Ecto neural progenitor cell (in vitro differentiated cells): ENCODE data around the gene KCNMB2.
"Not testable (repeated sequence)": the region's sequence is repeated elsewhere in the genome, so short reads cannot be mapped to it uniquely, and the experiment has no call there.

Experiments
- DNase-seq: peaks from one replicate; pipeline ENCODE4 v3.0.0-alpha.2; 2018; ENCODE audit warnings: low spot score

KCNMB2 gene

DNA sequence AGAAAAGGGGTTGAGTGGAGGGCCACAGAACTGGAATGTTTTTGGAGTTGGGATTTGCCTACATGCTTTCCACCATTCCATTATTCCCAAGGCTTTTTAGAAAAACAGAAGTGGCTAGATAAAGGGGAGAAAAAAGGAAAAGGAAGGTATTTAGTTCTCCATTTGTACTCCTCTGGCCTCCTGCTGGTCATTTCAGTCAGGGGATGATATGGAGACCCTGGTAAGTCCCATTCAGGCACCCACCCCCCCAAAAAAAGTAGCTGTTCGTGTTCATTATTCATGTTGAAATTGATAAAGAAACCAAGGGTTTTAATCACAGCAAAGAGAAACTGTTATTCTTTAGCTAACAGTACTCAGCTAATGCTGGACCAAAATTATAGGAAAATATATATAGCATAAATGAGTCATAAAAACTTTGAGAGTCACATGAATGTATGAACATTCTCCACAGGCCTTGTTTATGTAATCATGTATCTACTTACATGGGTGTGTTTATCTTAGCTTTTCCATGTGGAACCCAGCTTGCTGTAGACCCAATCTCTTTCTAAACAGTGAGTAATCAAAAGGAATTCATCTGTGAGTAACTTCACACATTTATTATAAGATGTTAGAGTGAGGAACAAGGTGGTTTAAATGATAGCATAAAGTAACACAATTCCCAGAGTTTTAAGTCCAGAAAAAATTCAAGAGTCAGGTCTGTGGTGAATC, 167.2 kb downstream of the KCNMB2 start:
- DNase-seq = no peak

DNA sequence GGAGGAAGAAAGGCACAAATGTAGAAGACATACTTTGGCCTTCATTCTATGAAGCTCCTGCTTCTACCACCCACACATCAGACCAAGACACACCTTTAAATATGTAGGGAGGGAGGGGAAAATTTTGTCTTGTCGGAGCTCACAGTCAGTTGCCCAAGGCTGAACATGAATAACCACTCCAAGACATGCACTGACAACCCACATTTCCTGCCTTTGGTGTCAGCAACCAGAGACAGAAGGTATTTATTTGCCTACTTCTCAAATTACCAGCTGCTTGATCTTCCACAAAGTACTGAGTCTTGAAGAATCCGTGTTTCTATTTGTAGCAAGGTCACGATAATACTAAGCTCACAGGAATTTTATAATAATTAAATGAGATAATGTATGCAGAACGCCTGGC, 169.7 kb downstream of the KCNMB2 start:
- no peak for DNase-seq

DNA sequence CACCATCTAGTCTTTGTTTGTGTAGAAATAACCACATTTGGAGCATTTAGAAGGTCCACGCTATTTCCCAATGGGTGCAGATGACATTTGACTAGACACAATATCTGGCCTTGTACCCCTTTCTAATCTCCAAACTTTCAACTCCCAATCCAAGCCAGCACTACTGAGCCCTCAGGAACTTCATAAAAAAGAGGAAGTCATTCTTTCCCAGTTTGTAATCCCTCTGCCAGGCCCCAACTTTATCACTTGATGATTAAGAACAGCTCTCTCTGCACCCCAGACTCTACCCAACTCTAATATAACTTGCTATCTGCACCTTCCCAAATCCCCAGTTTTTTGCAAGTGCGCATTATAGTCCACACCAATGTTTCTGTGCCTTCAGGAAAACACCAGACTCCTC, 170.2 kb downstream of the KCNMB2 start:
- DNase-seq = no peak

DNA sequence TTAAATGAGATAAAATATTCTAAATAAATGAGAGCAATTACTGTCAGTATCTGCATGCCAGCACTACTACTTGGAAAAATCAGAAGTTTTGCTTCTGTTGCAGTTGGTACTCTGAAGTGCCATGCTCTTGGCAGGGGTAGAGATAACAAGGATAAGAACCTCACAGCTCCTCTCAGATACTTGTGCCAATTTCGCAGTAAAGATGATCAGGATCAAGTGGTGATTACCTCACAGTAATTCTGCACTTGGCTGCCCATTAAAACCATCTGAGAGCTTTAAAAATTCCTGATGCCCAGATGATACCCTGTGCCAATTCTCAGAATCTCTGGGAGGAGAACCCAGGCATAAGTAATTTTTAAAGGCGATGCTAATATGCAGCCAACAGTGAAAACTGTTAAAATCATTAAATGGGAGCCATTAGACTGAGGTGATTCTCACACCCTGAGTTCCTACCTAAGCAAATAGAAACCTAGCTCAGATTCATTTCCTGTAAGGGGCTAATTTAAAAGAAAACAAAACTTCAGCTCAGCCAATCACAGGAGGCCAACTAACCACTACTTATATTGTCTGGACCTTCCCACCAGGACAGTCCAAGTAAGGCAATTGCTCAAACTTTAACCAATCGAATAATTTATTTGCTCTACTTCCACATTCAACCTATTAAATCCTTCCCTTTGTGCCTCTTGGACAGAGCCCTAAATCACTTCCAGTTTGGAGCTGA, 171.2 kb downstream of the KCNMB2 start:
- DNase-seq = no peak

DNA sequence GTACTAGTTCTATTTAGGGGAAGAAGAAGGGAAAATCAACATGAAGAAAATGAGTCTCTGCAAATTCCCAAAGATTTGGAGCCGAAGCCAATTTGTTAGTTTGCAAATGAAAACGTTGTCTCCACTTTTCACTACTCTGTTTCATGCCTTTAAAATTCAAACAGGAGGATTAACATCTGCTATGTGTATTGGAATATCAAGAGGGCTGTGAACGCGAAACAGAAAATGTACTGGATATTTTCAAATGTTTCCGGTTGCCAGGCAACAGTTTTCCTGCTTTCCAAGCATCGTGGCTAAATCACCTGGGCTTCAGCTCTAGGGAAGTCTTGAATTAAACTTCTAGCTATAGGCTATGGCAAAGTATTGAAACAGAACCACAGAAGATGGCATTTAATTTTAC, 172.8 kb downstream of the KCNMB2 start:
- no peak for DNase-seq

DNA sequence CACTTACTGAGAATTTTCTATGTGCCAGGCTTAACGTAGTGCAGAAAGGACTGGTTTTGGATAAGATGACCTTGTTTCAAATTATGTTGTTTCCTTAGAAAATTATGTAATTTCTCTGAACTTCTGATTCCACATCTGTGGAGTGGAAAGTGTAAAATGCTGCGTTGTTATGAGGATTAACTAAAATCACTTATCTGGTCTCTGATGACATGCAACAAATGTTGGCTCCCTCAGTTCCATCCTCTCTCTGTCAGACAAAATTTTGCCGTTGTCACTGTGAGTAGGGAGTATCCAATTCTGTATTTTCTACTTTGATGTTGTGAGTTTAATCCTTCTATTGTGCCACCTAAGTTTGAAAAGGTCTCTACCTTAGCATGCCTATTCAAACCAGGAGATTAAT, 175.5 kb downstream of the KCNMB2 start:
- DNase-seq = no peak

DNA sequence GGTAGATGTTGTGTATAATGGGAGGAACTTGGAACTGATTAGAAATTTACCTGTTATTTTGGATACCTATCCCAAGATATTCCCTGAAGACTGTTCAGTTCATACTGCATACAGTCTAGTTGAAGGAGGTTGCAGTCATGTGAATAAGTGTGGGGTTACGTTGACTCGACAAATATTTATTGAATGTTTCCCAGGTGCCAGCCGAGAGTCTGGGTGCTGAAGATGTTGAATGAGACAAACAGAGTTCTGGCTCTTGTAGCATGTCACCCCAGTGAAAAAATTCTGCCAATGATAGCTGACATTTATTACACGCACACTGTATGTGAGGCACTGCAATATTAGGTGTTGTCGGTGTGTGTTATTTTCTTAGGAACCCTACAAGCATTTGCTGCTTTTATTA, 176.0 kb downstream of the KCNMB2 start:
- no peak for DNase-seq

DNA sequence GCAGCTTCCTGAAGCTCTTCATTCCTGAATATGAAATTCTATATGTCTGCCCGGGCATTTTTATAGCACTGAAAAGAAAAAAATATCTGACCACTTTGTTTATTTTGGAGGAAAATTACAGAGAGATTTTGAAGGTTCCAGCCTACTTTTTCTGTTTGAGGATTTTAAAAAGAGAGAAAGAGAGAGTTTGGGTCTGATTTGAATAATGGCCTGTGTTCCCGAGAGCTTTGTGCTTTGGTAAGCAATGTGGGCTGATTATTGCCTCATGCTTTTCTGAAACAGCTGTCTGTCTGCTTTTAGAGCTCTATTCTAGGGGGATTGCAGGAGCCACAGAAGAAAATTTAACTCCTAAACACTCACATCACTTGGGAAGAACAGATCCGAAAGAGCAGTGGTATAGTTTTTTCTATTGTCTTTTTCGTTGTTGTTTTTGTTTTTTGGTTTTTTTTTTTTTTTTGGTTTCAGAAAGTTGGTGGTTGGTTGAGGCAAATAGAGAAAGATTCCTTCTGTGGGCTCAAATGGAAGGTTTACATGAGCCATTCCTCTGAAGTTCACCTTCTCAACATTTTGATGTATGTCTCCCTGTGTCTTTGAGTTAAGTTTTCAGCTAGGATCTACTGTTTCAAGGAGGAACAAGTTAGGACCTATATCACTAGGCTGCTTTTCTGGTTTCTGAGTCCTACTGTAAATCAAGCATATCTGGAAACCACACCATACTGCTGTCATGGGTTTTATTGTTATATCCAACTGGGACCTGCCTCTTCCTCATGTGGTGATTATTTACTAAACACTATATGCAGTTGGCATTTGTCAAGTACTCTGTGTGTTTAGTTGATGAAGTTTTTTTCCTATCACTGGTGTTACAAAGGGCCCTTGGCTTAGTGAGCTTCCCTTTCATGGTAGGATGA, 178.9 kb downstream of the KCNMB2 start:
- no peak for DNase-seq

DNA sequence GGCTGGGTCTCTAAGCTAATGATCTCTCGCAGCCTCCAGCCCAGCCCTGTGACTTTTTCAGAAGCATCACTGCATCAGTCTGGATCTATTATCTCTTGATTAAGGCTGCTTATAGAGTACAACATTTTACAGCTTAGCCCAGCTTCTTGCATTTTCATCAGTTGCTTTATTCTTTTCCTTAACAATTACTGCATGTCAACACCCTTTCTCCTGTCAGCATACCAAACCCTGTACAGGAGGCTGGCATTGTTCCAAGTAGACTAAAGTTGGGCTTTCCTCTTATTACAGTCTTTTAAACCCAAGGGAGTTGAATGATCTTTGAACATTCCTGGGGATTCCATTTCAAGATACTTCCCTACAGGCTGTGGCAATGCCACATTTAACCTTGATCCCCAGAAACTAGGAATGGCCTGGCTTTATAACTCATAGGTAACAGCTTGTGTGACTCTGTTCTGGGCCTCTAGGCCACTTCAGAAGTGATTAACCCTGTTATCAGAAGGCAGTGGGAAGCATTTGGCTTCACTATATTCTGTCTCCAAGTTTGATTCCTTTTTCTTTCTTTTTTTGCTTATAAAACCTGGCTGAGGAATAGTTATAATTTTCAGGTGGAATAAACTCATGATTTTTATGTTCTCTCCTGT, 182.9 kb downstream of the KCNMB2 start:
- DNase-seq = no peak

DNA sequence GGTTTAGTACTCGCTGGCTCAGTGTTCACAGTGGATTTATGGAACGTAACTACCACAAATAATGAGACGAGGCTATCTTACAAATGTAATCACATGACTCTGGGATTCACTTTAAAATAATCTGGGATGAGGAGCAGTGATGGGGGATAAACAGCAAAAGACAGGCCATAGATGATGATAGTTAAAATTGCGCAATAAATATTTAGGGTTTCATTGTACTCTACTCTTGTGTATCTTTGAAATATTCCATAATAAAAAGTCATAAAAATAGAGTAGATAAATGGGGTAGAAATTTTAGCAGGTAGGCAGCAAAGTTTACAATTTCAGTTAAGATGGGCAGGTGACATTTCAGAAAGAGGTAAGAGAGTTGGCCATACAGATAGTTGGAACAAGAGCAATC, 196.6 kb downstream of the KCNMB2 start:
- no peak for DNase-seq

DNA sequence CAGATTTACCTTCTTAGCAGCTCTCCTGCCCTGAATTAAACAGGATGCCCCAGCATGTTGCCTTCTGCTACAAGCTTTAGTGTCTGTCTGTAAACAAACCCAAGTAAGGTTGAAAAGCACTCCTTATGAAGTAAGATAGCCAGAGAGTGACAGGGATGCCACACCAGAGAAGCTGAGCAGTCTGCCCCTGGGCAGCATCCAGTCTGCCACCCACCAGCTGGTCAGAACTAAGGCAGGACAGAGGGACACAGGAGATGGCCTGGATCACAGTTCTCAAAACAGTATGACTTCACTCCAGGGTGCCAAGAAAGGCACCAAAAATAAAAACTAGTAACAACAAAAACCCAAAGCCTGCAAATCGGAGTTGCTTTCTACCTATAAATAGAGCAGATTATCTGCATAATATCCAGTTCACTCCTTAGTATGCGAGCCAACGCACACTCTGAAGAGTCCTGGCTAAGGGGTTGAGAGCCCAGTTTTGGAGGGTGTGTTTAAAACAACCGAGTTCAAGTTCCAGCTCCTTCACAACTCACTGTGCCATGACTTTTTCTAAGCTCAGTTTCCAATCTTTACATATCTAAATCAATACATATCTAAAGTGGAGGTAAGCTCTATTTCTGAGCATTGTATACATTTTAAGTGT, 198.9 kb downstream of the KCNMB2 start:
- no peak for DNase-seq

DNA sequence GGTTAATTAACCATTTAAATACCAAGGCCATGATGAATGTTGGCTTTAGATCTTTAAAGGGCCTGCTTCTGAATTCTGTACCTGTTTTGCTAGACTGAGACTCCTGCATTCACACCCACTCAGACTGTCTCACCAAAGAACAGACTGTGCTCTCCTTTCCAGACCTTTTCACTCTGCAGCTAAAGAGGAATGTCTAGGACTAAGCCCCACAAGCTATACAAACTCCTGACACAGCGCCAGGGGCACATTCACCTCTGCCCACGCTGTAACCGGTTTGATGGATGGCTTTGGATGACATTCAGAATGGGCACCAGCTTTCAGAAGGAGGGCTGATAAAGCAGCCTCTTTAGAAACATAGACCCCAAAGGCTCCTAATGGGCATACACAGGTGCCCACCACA, 200.1 kb downstream of the KCNMB2 start:
- DNase-seq = no peak

DNA sequence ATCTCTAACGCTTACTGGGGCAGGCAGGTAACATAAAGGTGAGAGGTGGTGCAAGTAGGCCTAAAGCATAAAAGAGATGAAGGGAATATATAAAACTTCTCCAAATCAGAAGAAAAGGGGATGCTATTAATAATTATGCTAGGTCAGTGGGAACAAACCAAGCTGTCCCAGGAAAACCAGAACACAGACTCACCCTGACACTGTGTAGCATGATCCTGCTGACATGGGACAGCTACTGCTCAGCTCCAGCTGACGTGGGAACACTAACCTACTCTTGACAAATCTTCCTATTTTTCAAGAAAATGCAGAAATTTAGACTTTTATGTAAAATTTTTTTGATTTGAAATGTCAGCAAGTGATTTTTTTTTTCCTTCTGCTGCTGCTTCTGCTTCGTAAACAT, 203.5 kb downstream of the KCNMB2 start:
- no peak for DNase-seq

DNA sequence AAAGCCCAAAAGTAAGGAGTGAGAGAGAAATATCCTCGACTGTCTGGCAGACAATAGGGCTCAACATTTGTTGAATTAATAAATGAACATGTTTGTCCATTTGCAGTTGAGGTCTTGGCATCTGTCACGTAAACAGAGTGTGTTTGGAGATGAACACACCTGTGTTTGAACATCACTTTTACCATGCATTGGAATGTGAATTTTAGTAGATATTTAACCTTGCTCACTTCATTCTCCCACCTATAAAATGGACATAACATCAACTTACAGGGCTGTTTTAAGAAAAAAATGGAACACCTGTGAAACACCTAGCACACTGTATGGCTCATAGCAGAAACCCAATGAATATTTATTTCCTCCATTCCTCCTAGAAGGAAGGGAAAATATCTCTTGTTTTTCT, 204.8 kb downstream of the KCNMB2 start:
- no peak for DNase-seq

DNA sequence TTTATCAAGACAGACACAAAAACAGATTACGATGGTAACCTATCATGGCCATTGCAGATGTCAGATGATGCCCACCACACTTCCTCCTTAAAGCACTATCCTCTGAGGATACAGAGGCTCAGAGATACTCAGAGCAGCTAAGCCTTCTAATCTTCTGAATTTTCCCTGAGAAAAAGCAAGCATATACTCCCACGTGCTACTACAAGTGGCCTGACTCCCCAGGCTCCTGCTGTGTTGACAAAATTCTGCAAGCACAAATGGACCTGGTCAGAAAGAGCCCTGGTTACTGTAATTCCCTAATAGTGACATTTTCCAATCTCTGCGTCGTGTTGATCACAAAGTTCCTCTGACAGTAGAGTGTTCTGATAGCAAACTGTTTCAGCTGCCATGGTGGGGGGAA, 207.1 kb downstream of the KCNMB2 start:
- no peak for DNase-seq

DNA sequence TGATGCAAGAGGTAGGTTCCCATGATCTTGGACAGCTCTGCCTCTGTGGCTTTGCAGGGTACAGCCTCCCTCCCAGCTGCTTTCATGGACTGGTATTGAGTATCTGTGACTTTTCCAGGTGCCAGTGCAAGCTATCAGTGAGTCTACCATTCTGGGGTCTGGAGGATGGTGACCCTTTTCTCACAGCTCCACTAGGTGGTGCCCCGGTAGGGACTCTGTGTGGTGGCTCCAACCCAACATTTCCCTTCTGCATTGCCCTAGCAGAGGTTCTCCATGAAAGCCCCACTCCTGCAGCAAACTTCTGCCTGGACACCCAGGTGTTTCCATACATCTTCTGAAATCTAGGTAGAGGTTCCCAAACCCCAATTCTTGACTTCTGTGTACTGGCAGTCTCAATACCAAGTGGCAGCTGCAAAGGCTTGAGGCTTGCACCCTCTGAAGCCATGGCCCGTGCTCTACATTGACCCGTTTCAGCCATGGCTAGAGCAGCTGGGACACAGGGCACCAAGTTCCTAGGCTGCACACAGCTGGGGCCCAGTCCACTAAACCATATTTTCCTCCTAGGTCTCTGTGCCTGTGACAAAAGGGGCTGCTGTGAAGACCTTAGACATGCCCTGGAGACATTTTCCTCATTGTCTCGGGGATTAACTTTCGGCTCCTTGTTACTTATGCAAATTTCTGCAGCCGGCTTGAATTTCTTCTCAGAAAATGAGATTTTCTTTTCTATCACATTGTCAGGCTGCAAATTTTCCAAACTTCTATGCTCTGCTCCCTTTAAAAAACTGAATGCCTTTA, 209.8 kb downstream of the KCNMB2 start:
- not testable (repeated sequence) for DNase-seq

DNA sequence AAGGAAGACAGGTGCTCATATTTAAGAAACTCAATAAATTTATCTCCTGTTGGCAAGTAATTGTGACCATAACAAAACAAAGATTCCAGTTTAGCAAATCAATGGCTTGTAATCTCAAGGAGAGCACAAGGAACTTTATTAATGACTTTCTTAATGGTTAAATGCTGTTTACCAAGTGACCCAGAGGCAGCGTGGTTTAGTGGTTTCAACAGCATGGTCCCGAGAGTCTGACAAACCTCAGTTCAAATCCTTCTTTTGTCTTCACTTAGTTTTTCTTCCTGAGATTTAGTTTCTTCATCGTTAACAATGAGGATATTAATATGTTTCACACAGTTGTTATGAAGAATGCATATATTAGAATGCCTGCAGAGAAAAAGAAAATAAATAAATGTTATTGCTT, 212.6 kb downstream of the KCNMB2 start:
- no peak for DNase-seq

DNA sequence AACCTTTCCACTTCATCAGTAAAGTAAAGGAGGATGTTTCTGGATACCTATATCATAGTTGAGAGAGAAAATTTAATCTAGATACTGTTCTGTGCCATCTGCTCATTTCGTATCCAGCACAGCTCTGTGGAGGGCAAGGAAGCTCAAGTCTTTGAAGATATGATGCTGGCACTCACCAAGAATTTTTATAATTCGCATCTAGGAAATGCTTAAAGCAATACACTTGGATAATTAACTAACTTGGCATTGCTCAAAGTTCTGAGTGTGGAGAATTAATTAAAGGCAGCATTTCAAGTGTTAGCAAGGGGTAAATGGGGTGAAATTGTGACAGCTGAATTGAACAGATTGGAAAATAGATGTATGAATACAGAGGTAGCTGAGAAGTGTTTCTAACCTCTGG, 213.2 kb downstream of the KCNMB2 start:
- no peak for DNase-seq

DNA sequence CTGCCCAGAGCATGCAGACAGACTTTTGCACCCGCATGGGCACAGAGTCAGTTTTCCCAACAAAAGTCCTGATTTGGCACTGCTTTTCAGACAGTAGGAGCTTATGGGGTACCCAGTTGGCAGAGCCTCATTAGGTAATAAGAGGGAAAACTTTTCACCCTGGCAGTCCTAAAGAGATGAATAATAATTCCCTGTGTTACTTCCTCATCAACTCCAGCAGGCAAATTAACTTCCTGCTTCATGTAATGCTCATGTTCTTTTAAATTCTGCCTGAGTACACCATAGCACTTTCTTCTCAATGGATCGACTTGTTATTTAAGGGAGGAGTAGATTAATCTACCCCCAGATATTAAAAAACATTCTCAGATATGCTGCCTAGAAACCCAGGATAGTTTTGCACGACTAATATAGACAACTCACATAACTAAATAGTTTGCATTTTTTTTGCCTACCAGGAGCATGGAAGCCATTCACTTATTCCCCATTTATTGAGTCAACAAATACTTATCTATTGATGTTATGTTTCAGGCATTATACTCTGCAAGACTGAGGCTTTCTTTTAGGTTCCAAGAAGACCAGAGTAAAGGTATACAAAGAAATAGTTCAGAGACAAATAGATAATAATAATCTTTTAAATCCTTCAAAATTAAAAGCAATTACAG, 214.5 kb downstream of the KCNMB2 start:
- DNase-seq = no peak

DNA sequence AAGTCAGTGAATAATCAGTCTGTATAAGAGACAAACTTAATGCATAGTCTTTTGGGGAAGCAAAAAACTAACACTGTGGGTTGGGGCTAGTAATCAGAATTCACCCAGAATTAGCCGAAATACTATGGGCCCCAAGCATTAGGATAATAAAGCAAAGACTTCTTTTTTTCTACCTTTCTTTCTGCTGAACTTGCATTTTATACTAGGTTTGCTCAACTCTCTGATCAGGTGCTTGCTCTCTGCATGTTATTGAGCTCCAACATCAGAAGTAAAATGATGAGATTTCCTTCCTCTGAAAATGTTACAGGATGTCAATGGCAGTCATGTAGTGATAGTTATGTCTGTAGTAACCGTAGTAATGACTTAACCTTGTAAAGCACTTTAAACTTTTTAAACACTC, 216.6 kb downstream of the KCNMB2 start:
- no peak for DNase-seq
